ENCODE measurements around the gene RAB11FIP3. TPM values are rescaled to one million over a fixed set of nuclear protein-coding genes. Genes with fewer than 3 reads are reported as not detected.
A peak's percentile ranks its signal among the peaks of the same experiment; 100 is the strongest.

Gene RAB11FIP3
- polyA plus RNA-seq, 1 donor = 127 TPM

DNA sequence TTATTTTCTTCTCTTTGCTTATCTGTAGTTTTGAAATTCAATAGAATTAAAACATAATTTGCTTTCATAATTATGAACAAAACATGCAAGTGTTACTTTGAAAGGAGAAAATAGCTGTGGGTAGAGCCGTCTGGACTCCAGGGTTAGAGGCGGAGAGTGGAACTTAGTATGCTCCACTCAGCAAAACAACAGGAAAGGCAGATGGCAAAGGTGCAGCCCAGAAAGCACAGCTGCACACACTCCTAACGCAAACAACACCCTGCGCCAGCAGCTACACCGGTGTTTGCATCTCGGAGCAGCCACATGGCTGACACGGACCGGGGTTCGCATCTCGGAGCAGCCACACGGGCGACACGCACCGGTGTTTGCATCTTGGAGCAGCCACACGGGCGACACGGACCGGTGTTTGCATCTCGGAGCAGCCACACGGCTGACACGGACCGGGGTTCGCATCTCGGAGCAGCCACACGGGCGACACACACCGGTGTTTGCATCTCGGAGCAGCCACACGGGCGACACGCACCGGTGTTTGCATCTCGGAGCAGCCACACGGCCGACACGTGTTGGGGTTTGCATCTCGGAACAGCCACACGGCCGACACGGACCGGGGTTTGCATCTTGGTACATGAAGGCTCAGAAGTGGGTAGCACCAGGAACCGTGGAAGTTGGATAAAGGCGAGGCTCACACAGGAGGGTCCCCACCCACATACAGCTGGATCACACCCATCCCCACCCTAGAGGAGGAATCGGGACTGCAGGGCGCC lies 89.9 kb downstream of the RAB11FIP3 start:
- DNase-seq = no peak

DNA sequence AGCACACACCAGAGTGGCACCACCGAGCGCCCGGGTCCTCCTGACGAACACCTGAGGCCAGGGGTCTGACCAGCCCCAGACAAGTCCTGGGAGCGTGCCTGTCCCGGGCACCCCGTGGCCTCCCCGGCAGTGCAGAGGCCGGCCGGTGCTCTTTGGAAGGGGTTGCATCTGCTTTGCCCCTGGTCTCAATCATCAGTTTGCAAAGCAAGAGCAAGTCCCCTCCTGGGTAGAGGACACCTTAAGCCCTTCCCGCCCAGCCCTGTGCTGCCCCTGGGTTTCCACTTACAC lies 90.4 kb downstream of the RAB11FIP3 start:
- DNase-seq = no peak

DNA sequence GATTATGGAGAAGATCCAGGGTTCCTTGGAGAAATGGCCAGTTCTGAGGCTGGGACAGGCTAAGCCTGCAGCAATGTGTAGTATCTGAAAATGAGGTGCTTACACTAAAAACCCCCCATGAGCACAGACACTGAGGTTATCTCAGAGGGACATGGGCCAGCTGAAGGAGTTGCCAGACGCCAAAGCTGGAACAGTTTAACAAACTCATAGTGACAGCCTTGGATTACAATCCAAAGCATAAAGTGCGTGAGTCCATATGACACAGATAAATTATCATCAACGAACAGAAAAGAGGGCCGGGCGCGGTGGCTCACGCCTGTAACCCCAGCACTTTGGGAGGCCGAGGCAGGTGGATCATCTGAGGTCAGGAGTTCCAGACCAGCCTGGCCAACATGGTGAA lies 90.9 kb downstream of the RAB11FIP3 start:
- DNase-seq = no peak

DNA sequence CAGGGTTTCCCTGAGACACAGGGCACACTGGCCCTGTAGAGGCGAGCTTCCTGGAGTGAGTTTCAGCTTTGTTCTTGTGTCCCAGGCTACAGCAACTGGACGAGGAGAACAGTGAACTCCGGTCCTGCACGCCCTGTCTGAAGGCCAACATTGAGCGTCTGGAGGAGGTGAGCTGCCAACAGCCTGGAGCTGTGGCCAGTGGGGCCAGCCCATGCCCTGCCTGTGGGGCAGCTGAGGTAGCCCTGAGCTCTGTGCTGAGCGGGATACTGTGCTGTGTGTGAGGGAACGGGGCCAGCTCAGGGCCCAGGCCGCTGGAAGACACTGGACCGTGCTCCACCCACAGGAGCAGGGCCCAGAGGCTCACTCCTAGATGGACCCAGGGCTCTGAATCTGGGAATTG lies 93.4 kb downstream of the RAB11FIP3 start:
- DNase-seq = no peak

DNA sequence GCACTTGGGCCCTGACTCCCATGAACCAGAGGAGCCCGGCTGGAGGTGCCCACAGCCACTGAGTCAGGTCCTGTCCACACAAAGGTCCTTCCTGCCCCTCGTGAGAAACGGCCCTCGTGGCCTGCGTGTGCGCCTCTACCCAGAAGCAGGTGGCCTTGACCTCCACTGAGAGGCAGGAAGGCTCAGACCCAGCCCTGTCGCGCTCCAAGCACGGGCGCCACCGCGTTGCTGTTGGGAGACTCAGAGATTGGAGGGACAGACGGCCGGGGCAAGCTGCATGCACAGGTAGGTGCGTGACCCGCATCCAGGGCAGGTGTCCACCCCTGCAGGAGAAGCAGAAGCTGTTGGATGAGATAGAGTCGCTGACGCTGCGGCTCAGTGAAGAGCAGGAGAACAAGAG lies 94.0 kb downstream of the RAB11FIP3 start:
- DNase-seq = no peak

DNA sequence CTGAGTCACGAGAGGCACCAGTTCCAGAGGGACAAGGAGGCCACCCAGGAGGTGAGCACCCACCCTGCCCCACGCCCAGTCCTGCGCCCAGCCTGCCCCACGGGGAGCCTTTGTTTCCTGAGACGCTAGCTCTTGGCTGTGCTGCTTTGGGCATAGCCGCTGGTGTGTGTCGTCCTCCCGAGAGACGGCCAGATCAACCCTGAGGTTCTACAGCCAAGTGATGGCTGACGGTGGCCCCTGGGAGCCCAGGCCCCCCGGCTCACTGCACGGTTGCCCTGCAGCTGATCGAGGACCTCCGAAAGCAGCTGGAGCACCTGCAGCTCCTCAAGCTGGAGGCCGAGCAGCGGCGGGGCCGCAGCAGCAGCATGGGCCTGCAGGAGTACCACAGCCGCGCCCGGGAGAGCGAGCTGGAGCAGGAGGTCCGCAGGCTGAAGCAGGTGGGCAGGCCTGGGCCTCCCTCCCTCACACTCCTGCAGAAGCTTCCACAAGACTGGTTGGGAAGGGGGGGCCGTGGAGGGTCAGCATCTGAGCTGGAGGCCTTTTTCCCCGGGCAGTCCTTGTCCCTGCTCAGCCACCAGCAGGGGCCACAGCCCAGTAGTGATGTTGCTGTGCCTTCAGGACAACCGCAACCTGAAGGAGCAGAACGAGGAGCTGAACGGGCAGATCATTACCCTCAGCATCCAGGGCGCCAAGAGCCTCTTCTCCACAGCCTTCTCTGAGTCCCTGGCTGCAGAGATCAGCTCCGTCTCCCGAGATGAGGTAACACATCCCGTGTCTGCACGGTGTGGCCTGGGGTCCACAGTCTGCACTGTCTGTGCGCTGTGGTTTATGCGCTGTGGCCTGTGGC lies 94.6 kb downstream of the RAB11FIP3 start:
- DNase-seq = no peak

DNA sequence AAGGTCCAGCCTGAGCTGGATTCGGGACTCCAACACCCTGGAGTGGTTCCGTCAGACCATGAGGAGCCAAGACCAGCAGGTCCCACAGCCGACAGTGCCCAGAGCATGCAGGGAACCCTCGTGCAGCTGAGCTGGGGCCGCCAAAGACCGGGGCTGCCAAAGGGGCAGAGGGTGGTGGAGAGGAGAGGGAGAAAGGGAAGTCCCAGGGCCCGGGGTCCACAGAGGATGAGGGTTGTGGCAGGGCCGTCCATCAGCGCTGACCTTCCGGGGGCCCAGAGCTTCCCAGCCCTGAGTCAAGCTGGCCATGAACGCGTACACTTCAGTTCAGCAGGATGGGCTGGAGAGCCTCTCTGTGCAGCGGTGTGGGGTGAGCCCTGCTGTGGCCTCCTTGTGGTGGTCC lies 95.4 kb downstream of the RAB11FIP3 start:
- no peak for DNase-seq

DNA sequence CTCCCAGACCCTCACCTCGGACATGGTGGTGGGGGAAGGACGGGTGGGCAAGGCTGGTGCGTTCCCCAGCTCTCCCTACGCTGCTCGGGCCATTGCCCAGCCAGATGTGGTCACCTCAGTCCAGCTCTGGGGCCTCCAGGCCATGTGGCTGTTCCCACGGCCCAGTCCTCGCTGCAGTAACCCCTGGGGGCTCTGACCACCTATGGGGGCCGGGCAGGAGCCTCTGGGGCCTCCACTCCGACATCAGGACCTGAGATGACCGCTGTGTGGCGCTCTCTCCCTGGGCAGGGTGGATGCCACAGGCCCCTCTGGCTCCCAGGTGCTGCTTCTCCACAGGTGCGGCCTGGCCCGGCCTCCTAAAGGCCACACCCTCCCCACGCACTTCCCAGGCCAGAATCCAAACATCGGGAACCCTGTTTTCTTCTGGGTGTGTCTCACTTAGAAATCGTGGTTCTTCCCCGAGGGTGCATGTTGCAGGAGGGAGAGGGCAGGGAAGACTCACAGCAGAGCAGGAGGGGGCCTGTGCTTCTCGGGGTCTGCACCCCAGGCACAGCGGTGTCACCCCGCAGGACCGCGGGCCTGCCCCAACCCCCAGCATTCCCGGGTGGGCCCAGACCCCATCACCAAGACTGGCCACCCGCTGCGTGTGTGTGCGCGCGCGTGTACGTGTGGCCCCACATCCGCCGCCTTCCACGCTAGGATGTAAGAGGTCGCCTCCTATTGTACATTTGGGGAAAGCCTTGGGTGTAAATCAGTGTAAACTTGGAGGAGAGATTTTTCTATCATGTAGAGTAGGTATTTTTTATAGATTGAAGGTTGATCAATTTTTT lies 96.1 kb downstream of the RAB11FIP3 start:
- no peak for DNase-seq

DNA sequence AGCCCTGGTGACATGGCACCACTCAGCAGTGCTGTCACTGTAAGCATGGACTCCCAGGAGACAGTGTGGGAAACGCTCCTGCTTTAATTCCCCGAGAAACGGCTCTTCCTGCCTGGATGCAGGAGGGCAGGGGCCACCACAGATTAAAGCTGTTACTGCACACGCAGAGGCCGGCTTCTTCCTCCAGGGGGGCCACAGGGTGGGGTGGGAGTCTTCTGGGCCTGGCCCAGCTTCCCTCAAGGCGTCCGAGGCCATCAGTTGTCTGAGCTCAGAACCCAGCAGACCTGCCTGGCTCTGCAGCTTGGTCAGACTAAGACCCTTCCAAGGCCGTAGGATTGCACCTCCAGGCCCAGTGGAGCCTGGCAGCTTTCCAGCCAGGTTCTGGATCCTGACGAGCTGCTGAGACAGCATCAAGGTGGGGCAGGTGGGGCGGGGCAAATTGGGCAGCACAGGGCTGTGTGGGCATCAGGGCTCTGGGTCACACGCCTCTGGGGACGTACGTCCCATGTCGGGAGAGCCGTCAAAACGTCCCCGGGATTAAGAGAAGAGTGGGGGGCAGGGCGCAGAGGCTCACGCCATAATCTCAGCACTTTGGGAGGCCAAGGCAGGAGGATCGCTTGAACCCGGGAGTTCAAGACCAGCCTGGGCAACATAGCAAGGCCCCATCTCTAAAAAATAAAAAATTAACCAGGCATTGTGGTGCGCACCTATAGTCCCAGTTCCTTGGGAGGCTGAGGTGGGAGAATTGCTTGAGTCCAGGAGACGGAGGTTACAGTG lies 97.1 kb downstream of the RAB11FIP3 start:
- DNase-seq = no peak

DNA sequence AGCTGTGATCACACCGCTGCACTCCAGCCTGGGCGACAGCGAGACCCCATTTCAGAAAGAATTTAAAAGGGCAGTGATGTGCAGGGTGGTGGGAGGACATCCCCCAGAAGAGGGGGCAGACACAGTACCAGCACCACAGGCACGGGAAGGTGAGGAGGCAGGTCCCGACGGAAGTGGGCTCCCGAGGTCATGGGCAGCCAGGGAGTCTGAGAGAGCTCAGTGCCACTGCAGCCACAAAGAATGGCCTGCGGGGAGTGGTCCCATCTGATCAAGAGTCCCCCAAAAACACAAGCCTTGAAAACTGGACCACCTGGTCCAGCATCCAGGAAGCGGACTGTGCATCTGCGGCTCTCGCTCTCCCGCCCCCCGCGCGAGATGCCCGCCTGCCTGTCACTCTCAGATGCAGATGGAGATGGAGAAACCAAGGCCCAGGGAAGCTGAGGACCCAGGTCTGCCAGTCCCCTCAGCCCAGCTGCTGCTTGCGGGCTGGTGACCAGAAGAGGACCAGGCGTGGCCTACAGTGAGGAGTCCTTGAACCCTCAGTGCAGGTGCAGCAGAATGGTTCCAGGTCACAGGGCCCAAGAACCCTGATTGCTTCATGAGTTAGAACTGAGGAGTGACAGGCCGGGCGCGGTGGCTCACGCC lies 97.8 kb downstream of the RAB11FIP3 start:
- DNase-seq = no peak

DNA sequence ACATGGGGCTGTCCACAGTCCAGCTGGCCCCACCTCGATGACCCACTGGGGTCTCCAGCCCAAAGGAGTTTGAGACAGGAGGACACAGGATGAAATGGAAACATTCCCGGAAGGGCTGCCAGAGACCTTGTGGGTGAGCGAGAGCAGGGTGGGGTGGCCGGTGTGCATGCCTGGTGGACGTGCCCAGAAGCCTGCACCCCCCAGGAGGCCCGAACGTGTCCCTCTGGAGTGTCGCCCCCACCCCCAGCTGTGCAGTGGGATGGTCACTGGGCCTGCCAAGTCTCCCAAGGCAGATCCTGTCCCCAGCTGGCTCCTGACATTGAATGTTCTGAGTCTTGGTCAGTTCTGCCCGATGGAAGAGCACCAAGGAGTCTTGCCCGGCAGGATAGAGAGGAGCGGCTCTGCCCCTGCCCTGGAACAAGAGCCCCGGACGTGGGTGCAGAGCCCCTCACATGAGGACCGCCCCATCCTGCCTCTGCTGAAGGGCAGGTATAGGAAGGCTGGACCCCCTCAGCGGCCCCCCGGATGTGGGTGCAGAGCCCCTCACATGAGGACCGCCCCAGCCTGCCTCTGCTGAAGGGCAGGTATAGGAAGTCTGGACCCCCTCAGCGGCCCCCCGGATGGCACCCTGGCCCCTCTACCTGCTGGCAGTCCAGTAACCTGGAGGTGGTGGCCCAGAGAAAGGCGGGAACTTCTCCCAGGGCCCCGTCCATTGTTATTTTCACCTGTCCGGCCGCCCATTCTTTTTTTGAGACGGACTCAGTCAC lies 99.0 kb downstream of the RAB11FIP3 start:
- DNase-seq = no peak

DNA sequence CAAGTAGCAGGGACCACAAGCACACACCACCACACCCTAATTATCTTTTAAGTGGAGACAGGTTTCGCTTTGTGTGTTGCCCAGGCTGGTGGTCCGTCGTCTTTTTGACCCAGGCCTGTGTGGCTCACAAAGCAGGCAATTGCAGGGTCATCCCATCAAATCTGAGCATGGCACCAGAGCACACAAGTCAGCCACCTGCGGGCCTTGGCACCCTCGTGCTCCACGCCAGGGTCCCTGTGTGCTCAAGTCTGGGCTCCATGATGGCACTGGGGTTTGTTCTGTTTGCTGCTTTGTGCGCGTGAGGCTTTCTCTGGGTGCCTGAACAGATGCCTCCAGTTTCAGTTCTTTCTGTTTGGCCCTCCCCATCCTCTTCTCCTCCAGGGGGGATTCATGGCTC lies 99.7 kb downstream of the RAB11FIP3 start:
- no peak for DNase-seq

DNA sequence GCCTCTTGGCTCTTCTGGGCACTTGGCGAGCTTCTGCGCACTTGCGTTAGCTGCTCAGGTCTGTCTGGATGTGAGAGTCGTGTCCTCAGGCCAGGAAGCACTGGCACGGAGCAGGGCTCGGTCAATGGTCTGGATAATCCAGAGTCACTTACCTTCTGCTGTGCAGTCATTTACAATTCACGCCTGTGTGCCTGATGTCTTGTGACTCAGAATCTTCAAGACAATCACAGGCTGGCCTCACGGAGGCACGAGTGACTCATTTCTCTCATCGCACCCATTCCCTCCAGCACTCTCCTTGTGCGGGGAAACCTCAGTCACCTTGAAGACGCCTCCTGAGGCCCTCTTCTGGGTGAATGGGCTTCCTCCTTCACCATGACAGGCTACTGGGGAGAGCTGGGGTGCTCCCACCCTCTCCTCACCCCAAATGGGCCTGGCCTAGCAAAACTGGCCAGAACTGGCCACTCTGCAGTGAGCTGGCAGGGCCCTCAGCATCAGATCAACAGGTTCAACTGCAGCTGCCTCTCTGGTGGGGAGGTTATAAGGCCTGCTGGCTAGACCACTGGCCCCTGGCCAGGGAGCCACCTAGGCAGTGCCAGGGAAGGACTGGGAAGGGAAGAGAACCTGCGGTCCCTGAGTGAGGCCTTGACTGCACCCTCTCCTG lies 100.2 kb downstream of the RAB11FIP3 start:
- DNase-seq = no peak

DNA sequence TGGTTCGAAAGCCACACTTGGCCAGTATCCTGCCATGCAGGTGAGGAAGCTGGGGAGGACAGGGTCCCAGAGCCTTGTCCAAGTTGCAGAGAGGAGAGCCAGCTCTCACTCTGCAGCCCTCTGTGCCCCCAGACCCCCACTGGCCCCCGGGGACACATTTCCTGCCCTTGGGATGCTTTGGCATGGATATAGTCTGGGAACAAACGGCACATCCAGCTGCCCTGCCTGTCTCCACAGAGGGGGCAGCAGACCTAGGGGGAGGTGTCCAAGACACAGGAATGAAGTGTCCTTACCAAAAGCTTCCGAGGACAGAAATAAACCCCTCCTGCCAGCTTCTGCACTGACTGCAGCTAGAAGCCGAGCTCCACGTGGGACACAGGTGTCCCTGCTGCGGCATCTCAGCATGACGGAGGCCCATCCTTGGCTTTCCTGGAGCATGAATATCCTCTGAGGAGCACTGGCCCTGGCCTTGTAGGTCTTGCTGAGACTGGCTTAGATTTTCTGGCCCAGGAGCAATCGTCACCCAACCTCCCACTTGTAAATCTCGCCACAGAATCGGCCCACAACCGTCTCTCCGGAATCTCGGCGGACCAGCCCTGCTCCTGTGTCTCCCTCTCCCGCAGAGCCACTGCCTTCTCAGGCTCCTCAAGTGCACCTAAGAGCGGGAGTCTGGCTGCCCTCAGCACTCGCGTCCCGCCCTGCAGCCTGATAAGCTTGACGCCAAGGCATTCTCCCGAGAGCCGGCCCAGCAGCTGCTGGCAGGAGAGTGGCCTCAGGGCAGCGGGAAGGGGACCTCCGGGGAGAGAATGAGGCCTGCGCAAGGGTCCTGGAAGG lies 100.9 kb downstream of the RAB11FIP3 start:
- DNase-seq = no peak

DNA sequence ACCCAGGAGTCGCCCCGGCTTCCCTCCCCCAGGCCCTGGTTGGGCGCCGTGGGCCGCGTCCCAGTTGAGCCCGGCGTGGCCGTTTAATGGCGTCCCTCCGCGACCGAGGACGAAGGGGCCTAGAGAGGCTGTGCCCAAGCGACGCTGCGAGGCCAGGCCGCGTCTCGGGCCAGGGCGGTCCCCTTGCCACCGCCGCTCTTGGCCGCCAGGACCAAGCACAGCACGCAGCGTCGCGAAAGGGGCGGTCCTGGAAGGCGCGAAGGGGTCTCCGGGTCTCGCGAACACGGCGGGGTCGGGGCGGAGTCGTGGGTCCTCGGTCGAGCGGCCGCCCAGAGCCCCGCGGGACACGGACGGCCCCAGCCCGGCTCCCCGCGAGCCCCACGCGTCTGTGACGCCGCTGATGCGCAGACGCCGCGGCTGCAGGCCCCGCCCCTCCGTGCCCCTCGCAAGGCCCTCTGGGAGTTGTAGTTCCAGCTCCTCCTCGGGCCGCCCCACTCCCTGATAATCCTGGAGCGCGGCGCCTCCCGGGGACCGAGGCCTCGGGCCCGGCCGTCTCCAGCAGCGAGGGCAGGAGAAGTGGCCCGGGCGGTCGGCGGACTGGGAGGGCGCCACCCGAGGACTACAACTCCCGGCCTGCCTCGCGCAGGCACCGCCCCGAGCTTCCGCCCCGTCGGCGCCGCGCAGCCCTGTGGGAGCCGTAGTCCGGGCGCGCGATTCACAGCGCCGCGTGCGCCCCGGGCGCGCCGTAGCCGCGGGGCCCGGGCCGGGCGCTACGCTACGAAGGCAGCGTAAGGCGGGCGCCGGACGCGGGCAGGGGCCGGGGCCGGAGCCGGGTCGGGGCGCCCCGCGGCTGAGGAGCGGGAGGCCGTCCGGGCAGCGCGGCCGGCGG lies 101.8 kb downstream of the RAB11FIP3 start, which contains the start of gene CAPN15:
CAPN15 (plus strand) TSS at position 698 of the 889 bp plus-strand sequence. CDS start 19,127 bp downstream, outside the sequence.
- peak; percentile 86 for DNase-seq

DNA sequence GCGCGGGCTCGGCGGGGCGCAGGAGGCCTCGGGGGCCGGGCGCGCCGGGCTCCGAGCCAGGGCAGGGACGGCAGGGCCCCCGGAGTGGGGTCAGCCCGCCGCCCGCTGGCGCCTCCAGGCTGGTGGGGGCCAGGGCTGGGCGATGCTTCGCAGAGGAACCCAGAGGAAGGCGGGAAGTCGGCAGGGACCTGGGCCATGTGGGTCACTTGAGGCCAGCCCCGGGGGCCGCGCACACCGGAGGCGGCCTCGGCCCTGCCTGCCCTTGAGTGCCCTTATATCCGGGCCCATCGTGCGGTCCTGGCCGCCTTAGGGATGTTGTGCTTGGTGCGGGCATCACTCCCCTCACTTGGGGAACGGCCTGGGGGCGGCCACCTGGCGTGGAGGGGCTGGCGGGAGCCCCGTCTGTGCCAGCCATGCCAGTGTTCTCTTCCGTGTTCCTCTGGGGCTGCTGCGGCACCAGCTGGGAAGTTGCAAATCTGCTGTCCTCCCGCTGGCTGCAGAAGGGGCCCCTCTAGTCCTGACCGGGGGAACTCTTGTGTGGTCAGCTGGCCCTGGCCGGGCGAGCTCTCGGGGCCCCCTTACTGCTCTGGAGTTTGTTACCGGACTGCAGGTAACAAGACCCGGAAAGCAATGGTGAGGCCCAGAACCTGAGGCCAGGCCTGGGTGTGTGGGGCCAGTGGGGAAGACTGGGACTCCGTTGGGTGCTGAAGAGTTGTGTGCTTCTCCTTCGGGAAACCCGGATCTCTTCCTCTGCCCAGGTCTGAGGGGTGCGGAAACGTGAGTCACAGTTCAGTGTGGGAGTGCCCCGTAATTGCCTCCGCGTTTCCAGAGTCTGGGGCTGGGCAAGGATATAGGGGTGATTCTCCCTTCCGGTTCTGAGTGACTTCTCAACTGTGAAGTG lies 102.9 kb downstream of the RAB11FIP3 start:
- no peak for DNase-seq

Data from left kidney (tissue), 2 donors.